Lower leg skin (tissue), 4 donors: Measurements from ENCODE around the gene POP4. TPM values are rescaled to one million over a fixed set of nuclear protein-coding genes. Genes with fewer than 3 reads are reported as not detected.

ENCODE experiments used
- DNase-seq, 2 donors: peaks; one replicate each; pipeline ENCODE4 v3.0.0-alpha.2; 2019; ENCODE audit warnings: low spot score in 2 of 2
- H3K4me3 ChIP-seq: fragments of 200-600 bp; sonication (generic); 2 replicates; pipeline ENCODE4 v1.5.1; 2017; ENCODE audit warnings: mild to moderate bottlenecking, low read depth; ENCODE audit not compliant: poor library complexity, severe bottlenecking
- POLR2A ChIP-seq, 2 donors: fragments of 450-650 bp; IDR thresholded peaks; one replicate each; pipeline ENCODE4 v1.6.1; 2016 to 2017; ENCODE audit warnings: antibody characterized with exemption in 2 of 2, mild to moderate bottlenecking in 1 of 2, moderate library complexity in 1 of 2
- WGBS, 2 donors: methylation state at CpG; one replicate each; pipeline ENCODE4 v1.1.5; 2018; 5-methylcytosine and 5-hydroxymethylcytosine counted together
- intact Hi-C: fragments of 100-400 bp; cut with DNase I; formaldehyde crosslinking; loops from one replicate; pipeline ENCODE4 v1.15.0; 2023; ENCODE audit warnings: low total_unique reads
- total RNA-seq, 4 donors: library from RNA; depleted of rRNA; stranded (reverse); fragments of >200 nt; gene quantifications; one replicate each; pipeline ENCODE4 v1.1.0, GENCODE V29; 2016
- TF ChIP-seq, protein P1 (sequence below), 3 donors: fragments of 450-650 bp; IDR thresholded peaks; one replicate each; pipeline ENCODE4 v1.5.1; 2016; ENCODE audit warnings: antibody characterized with exemption in 3 of 3, mild to moderate bottlenecking in 3 of 3, moderate library complexity in 2 of 3

The POP4 gene
- total RNA-seq, 4 donors from 2014 or later, result 33.6 to 53.4 (median 46.4) TPM

DNA sequence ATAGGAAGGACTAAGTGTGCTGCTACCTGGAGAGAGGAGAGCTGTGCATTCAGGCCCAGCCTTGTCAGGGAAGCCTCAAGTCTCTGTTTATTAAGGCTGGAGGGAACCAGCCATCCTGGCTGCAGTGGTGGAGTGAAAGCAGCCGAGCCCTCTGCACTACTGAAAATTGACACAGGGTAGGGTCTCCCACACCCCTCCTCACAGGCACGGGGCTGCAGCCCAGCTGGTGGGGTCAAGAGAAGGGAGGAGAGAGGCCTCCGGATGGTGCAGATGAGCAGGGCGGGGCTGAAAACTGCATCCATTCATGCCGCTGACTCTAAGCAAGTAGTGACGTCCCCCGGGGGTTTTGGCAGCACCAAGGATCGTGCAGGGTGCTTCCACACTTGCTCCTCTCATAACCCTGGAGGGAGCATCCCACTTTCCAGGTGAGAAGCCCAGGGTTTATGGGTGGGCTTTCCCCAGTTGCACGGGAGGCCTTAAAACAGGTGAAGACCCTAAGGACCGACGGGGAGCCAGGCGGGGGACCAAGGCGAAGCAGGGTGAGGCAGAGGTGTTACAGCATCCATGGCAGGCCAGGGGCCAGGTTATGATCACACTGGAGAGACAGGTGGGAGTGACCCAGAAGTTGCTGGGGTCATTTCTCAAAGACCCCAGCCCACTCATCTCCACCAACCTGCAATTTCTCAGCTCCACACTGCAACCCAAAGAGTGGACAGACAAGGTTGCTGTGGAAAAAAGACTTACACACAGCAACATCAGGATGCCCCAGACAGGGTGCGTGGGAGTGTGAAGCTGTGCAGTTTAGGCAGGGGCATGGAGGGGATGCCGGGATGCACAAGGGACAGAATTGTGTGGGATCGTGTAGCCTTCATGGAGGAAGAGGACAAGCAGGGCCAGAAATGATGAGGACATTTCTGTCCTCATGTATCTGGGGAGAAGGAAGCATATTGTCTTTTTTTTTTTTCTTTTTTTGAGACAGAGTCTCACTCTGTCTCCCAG lies 43.5 kb upstream of the POP4 start:
- intact Hi-C loops, result no loop called here
- 51 to 58% methylated on average over 16 of the region's 16 CpGs for WGBS, 2 donors
- TF ChIP-seq, protein P1, sequence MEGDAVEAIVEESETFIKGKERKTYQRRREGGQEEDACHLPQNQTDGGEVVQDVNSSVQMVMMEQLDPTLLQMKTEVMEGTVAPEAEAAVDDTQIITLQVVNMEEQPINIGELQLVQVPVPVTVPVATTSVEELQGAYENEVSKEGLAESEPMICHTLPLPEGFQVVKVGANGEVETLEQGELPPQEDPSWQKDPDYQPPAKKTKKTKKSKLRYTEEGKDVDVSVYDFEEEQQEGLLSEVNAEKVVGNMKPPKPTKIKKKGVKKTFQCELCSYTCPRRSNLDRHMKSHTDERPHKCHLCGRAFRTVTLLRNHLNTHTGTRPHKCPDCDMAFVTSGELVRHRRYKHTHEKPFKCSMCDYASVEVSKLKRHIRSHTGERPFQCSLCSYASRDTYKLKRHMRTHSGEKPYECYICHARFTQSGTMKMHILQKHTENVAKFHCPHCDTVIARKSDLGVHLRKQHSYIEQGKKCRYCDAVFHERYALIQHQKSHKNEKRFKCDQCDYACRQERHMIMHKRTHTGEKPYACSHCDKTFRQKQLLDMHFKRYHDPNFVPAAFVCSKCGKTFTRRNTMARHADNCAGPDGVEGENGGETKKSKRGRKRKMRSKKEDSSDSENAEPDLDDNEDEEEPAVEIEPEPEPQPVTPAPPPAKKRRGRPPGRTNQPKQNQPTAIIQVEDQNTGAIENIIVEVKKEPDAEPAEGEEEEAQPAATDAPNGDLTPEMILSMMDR (IDR thresholded peaks at IDR 0.05), result no peak
- TF ChIP-seq POLR2A (IDR thresholded peaks at IDR 0.05), result no peak
- no peak overlapping the region for H3K4me3 ChIP-seq
- DNase-seq, result peak in 1 of 2 donors; percentile 76

DNA sequence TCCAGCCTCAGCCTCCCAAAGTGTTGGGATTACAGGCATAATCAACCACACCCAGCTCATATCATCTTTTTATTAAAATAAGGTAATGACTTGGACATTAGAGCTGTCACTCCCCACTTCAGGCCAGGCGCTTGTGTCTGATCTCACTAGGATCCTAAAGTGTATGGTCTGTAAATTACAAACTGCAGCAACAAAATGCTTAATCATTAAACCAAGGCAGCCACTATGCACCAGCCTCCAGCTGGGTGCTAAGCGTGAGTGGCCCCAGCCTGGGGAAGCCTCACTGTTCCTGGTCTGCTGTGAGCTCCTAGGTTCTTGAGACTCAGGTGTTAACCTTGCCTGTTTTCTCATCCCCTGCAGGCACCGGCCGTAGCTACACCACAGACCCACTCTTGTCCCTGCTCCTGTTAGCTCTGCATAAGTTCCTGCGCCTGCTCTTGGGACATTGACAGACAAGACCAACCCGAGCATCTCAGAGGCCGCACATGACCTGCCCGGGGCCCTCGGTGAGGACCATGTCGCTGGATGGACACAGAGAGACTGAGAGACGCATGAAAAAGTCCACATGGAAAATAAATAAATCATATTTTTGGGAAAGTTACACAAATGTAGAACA lies 42.5 kb upstream of the POP4 start:
- whole genome bisulfite sequencing, 2 donors, result 77 to 82% methylated on average over 11 of the region's 11 CpGs
- DNase-seq, result peak in 1 of 2 donors; percentile 80
- TF ChIP-seq, protein P1 (IDR thresholded peaks at IDR 0.05), result no peak
- TF ChIP-seq POLR2A (IDR thresholded peaks at IDR 0.05), result no peak
- intact Hi-C loops, result no loop called here
- no peak overlapping the region for H3K4me3 ChIP-seq

DNA sequence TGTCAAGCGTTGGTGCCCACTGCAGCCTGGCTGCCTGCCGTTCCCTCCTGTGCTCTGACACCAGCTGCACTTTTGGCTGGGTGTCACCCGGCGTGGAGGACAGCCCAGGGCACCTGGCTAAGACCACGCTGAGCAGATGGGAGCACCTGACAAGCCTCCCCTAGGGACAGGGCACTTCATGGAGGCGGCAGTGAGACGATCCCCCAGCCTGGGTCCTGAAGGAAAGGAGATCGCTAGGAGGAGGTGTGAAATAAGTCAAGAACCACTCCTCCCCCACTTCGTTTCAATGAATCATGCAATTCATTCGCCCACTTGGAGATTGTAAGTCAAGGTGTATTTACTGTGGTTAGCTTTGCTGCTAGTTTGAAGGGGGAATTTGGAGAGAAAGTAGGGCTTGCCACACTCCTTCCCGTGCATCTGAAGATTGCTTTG lies 41.5 kb upstream of the POP4 start:
- intact Hi-C loops, result no loop called here
- peak in 1 of 2 donors; percentile 56 for DNase-seq
- 42 to 44% methylated on average over 11 of the region's 11 CpGs for WGBS, 2 donors
- TF ChIP-seq, protein P1 (IDR thresholded peaks at IDR 0.05), result no peak
- no peak for TF ChIP-seq POLR2A (IDR thresholded peaks at IDR 0.05)
- H3K4me3 ChIP-seq, result no peak overlapping the region

GRCh38 chr19:29565171-29565570 lies 40.9 kb upstream of the POP4 start:
- WGBS, 2 donors, result 81 to 82% methylated on average over 19 of the region's 19 CpGs
- TF ChIP-seq POLR2A (IDR thresholded peaks at IDR 0.05), result no peak
- TF ChIP-seq, protein P1 (IDR thresholded peaks at IDR 0.05), result no peak
- DNase-seq, result peak in 1 of 2 donors; percentile 42
- H3K4me3 ChIP-seq, result no peak overlapping the region
- intact Hi-C loops, result no loop called here

GRCh38 chr19:29566496-29567054 lies 39.5 kb upstream of the POP4 start:
- no peak overlapping the region for H3K4me3 ChIP-seq
- no peak for TF ChIP-seq POLR2A (IDR thresholded peaks at IDR 0.05)
- TF ChIP-seq, protein P1 (IDR thresholded peaks at IDR 0.05), result no peak
- WGBS, 2 donors, result 79 to 84% methylated on average over 3 of the region's 3 CpGs
- intact Hi-C loops, result no loop called here
- peak in 1 of 2 donors; percentile 45 for DNase-seq
